ENCODE measurements around the gene EED.
"Not testable (repeated sequence)": the region's sequence is repeated elsewhere in the genome, so short reads cannot be mapped to it uniquely, and the experiment has no call there.

The EED gene

GRCh38 chr11:86219311-86220193, 25.0 kb upstream of the EED start:
- H3K4me3 ChIP-seq = no peak overlapping the region
- TF ChIP-seq CTCF (IDR thresholded peaks at IDR 0.05) = no peak
- no peaks in the 10 kb centered on the region for H3K9me3 ChIP-seq
- H3K4me1 ChIP-seq = peaks cover 0 to 14% (median 1%) of the 10 kb centered on the region in 4 donors
- H3K36me3 ChIP-seq = no peaks in the 10 kb centered on the region
- no peak for DNase-seq
- no peaks in the 10 kb centered on the region for H3K27me3 ChIP-seq
- intact Hi-C loops (cut with DNase I; ENCODE audit: low total_unique reads) = loop anchor here (5.0 to 10.0 kb wide), 2 partner anchors 277 to 365 kb away; partner anchors contain the start of gene CCDC83
- H3K27ac ChIP-seq = no peak overlapping the region

DNA sequence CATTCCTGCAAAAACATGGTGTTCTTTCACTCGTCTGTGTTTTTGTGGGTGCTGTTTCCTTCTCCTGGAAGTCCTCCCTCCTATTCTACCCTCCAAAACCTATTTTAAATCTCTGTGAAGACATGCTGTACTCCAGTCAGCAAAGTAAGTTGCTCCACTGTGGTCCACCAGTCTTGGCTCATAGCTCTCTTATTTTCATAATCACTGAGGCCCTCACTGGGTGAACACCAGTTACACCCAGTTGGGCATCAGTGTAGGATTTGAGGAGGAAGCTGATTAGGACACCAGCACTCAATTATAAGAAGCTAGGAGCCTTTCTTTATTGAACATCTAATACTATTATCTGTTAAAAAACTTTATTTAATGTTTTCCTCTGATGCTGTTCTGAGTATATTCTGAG, 23.9 kb upstream of the EED start:
- H3K4me1 ChIP-seq = peaks cover 0 to 14% (median 1%) of the 10 kb centered on the region in 4 donors
- no peak for TF ChIP-seq CTCF (IDR thresholded peaks at IDR 0.05)
- H3K27me3 ChIP-seq = no peaks in the 10 kb centered on the region
- no peak for DNase-seq
- H3K36me3 ChIP-seq = no peaks in the 10 kb centered on the region
- H3K27ac ChIP-seq = no peak overlapping the region
- intact Hi-C loops (cut with DNase I; ENCODE audit: low total_unique reads) = loop anchor here (5.0 kb wide), 1 partner anchor 278 kb away; no protein-coding TSS in a partner anchor
- no peaks in the 10 kb centered on the region for H3K9me3 ChIP-seq
- no peak overlapping the region for H3K4me3 ChIP-seq

DNA sequence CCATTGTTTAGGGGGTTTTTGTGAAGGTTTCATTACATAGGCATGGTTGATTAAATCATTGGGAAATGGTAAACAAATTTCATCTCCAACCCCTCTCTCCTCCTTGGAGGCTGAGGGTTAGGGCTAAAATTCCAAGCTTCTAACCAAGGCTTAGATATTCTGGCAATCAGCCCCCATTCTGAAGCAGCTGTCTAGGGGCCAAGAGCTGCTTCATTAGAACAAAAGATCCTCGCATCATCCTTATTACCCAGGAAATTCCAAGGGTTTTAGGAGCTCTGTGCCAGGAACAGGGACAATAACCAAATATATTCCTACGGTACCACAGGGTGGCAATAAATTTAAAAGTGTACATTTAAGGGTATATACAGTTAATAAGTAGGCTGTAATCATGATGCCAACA, 22.5 kb upstream of the EED start:
- no peaks in the 10 kb centered on the region for H3K9me3 ChIP-seq

GRCh38 chr11:86224575-86224974, 20.0 kb upstream of the EED start:
- H3K4me3 ChIP-seq, H3K27me3 ChIP-seq, H3K4me1 ChIP-seq, H3K9me3 ChIP-seq, DNase-seq, H3K36me3 ChIP-seq, H3K27ac ChIP-seq: not testable (repeated sequence)
- intact Hi-C loops (cut with DNase I; ENCODE audit: low total_unique reads) = loop anchor here (5.0 kb wide), 1 partner anchor 282 kb away; no protein-coding TSS in a partner anchor

More for the DNA sequence above, 22.5 kb upstream of the EED start:
- TF ChIP-seq CTCF (IDR thresholded peaks at IDR 0.05) = no peak
- no peaks in the 10 kb centered on the region for H3K36me3 ChIP-seq
- no peaks in the 10 kb centered on the region for H3K27me3 ChIP-seq
- no peak overlapping the region for H3K4me3 ChIP-seq
- peaks cover 0 to 14% (median 1%) of the 10 kb centered on the region in 4 donors for H3K4me1 ChIP-seq
- intact Hi-C loops (cut with DNase I; ENCODE audit: low total_unique reads) = loop anchor here (5.0 kb wide), 1 partner anchor 280 kb away; no protein-coding TSS in a partner anchor
- no peak for DNase-seq
- H3K27ac ChIP-seq = no peak overlapping the region

GRCh38 chr11:86225344-86225743, 19.2 kb upstream of the EED start:
- H3K27ac ChIP-seq; intact Hi-C loops (cut with DNase I; ENCODE audit: low total_unique reads); H3K36me3 ChIP-seq; H3K4me3 ChIP-seq; H3K4me1 ChIP-seq; H3K9me3 ChIP-seq; DNase-seq; H3K27me3 ChIP-seq: not testable (repeated sequence)

- H3K27ac ChIP-seq = no peak overlapping the region
- H3K4me3 ChIP-seq = no peak overlapping the region
- peaks cover 0 to 15% (median 11%) of the 10 kb centered on the region in 4 donors for H3K4me1 ChIP-seq
- intact Hi-C loops (cut with DNase I; ENCODE audit: low total_unique reads) = no loop called here
- no peaks in the 10 kb centered on the region for H3K36me3 ChIP-seq
- no peaks in the 10 kb centered on the region for H3K27me3 ChIP-seq
- no peak for TF ChIP-seq CTCF (IDR thresholded peaks at IDR 0.05)
- H3K9me3 ChIP-seq = no peaks in the 10 kb centered on the region
- no peak for DNase-seq
Observed at GRCh38 chr11:86228269-86229038, 16.1 kb upstream of the EED start.

DNA sequence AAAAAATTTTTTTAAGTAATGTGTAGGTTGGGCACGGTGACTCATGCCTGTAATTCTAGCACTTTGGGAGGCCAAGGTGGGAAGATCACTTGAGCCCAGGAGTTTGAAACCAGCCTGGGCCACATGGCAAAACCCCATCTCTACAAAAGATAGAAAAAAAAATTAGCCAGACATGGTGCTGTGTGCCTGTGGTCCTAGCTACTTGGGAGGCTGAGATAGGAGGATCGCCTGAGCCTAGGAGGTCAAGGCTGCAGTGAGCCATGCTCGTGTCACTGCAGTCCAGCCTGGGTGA, 15.6 kb upstream of the EED start:
- H3K27me3 ChIP-seq; DNase-seq; H3K27ac ChIP-seq; H3K9me3 ChIP-seq; intact Hi-C loops (cut with DNase I; ENCODE audit: low total_unique reads); H3K4me3 ChIP-seq; H3K36me3 ChIP-seq: not testable (repeated sequence)
- peaks cover 0 to 15% (median 11%) of the 10 kb centered on the region in 4 donors for H3K4me1 ChIP-seq

Measured in tibial artery (tissue), 4 donors.